DMS114 treated with DMSO at 0.1 percent for 48 hours (cell line): ENCODE measurements around the gene PLPPR4.

Experiments used
- DNase-seq: peaks from one replicate; lab custom pipeline; 2025; ENCODE audit not compliant: unreplicated experiment; lab: John Stamatoyannopoulos, UW

PLPPR4 gene

GRCh38 chr1:99334991-99335390, 70.7 kb downstream of the PLPPR4 start:
- DNase-seq, result no peak

DNA sequence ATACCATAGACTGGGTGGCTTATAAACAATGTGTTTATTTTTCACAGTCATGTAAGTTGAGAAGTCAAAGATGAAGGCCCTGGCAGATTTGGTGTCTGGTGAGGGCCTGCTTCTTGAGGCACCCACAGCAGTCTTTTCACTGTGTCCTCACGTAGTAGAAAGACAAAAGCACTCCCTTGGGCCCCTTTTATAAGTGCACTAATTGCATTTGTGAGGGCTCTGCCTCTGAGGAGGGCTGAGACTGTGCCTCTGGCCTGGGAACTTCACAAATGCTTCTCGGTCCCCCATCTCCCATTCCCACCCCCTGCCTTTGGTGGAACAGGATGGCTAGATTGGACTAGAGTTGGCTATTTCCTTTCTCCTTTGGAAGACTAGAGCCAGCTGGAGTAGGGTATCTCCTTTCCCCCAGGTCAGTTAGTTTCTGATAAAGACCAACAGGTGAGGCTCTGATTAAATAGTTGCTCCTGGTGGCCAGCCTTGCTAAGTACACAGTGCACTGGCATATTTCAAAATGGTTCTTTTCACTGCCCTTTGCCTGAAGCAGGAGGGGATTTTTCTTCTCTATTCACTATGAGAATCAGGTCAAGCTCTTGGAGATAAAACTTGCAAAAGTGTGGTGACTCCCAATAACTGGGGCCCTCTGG, 82.9 kb downstream of the PLPPR4 start:
- no peak for DNase-seq

DNA sequence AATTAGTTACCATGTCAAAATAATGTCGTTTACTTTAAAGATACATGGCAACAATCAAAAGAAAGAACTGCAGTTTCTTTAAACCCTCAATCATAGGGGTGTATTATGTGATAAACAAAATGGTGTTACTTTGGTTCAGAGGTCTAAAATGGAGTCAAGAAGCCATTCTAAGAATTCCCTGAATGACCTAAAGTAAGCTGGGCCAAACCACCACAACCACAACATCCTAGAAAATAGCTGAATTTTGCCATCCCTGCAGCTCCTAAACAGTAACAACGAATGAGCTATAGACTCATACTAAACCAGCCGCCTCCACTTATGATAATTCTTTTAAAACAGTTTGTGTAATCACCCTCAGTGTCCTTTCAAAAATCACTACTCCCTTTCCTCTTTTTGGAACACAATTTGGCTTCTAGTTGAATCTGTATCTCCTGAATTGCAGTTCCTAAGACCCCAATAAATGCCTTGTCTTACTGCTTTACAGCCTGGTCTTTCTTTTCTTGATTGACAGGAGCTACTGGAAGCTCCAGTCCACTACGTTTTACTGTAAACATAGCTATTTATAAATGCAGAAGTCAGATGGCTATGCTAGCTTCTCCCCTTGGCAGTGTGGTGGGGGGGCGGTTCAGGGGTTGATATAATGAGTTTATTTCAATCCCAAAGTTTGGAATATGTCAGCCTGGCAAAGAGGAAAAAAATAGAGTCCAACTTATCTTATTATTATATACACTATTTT, 84.3 kb downstream of the PLPPR4 start:
- no peak for DNase-seq

GRCh38 chr1:99352821-99353220, 88.5 kb downstream of the PLPPR4 start:
- no peak for DNase-seq

GRCh38 chr1:99358770-99359169, 94.5 kb downstream of the PLPPR4 start:
- DNase-seq, result no peak
